Lung (tissue), 12 donors: Measurements from ENCODE around the gene TFCP2L1. TPM values are rescaled to one million over a fixed set of nuclear protein-coding genes. Genes with fewer than 3 reads are reported as not detected.

ENCODE experiments used
- ATAC-seq: fragments of 200-7000 bp; cut with Tn5 transposase; one replicate; pipeline ENCODE4 v1.9.1; 2020; ENCODE audit warnings: moderate number of reproducible peaks; ENCODE audit not compliant: insufficient read depth, low FRiP score
- DNase-seq, 3 donors: peaks; one replicate each; pipeline ENCODE4 v3.0.0-alpha.2; 2013 to 2017
- H3K27ac ChIP-seq, 2 donors: one replicate each; pipeline ENCODE4 v1.5.1; 2013; ENCODE audit warnings: mild to moderate bottlenecking in 2 of 2, moderate library complexity in 2 of 2, control low read depth in 1 of 2, inconsistent platforms in 1 of 2, low read depth in 1 of 2, low read length in 1 of 2
- H3K27me3 ChIP-seq, 3 donors: one replicate each; pipeline ENCODE4 v1.5.1; 2013; ENCODE audit warnings: low read length in 2 of 3; ENCODE audit not compliant: control insufficient read depth in 3 of 3, insufficient read depth in 3 of 3
- H3K36me3 ChIP-seq, 4 donors: one replicate each; pipeline ENCODE4 v1.5.1; 2013; ENCODE audit warnings: low read length in 4 of 4, mild to moderate bottlenecking in 1 of 4, moderate library complexity in 1 of 4; ENCODE audit not compliant: control insufficient read depth in 4 of 4, insufficient read depth in 4 of 4
- H3K4me1 ChIP-seq, 5 donors: one replicate each; pipeline ENCODE4 v1.5.1; 2013; ENCODE audit warnings: low read length in 5 of 5, mild to moderate bottlenecking in 2 of 5, moderate library complexity in 1 of 5; ENCODE audit not compliant: control insufficient read depth in 5 of 5, insufficient read depth in 5 of 5
- H3K4me3 ChIP-seq: one replicate; pipeline ENCODE4 v1.5.1; 2013; ENCODE audit warnings: mild to moderate bottlenecking, control low read depth, moderate library complexity
- H3K9ac ChIP-seq, 2 donors: one replicate each; pipeline ENCODE4 v1.5.1; 2013; ENCODE audit warnings: low read length in 2 of 2, control low read depth in 1 of 2; ENCODE audit not compliant: insufficient read depth in 1 of 2
- H3K9me3 ChIP-seq, 4 donors: one replicate each; pipeline ENCODE4 v1.5.1; 2013; ENCODE audit warnings: low read length in 3 of 4, mild to moderate bottlenecking in 1 of 4, moderate library complexity in 1 of 4; ENCODE audit not compliant: control insufficient read depth in 4 of 4, insufficient read depth in 3 of 4
- WGBS, 2 donors: extraction: QIAGEN DNeasy Blood & Tissue Kit; methylation state at CpG; one replicate each; pipeline ENCODE4 v1.1.7; 2013; 5-methylcytosine and 5-hydroxymethylcytosine counted together
- polyA plus RNA-seq, 2 donors: library from polyadenylated mRNA; stranded (reverse); fragments of 200-250 nt; gene quantifications; one replicate each; pipeline ENCODE4 v1.2.1, GENCODE V29; 2013
- total RNA-seq, 2 donors: library from RNA; depleted of rRNA in 1 of 2; stranded (reverse); fragments of >200 nt in 1 of 2; gene quantifications; one replicate each; pipeline ENCODE4 v1.2.1, GENCODE V29; 2014 to 2021
- TF ChIP-seq, protein P1 (sequence below): IDR thresholded peaks from 2 replicates; pipeline ENCODE4 v1.5.1; 2012; ENCODE audit warnings: mild to moderate bottlenecking; ENCODE audit errors: control extremely low read depth, extremely low read depth
- donor health status: control.
- donor health status: control.
- donor health status: Bipolar disorder and iron deficiency.
- donor health status: healthy.
- donor health status: DM: yes; HTN: yes; CAD: no.

Gene TFCP2L1
- total and polyA plus RNA-seq, 4 donors, result 2.8 to 36.1 (median 6.7) TPM

DNA sequence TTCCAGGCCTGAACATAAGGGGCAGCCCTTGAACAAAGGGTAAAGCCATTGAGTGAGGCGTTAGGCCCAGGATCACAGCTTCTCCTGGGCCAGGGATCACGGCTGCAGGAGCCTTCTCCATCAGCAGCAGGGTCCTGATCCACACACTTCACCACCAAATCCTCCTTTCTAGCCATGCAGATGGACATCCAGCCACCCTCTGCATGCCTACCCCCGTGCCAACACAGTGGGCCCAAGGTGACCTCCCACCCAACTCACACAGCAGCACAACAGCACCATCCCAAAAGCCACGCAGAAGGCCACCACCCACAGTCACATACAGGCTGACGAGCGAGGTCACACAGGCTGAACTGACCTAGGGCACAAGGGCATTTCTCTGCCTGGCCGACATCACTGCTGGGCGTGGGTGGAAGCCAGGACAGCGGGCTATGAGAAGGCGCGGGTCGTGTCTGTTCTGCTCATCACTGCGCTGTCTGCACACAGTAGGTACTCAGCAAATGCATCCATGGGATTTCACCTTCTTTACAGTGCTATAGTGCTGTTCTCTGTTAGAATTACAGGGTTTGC lies 31.2 kb downstream of the TFCP2L1 start:
- Histone ChIP-seq H3K36me3 (no peaks in the 10 kb centered on the region), H3K9ac (no peak overlapping the region), H3K9me3 (peaks cover 0 to 3% (median 0%) of the 10 kb centered on the region in 4 donors), H3K27ac (no peak overlapping the region), H3K27me3 (no peaks in the 10 kb centered on the region), H3K4me1 (peaks cover 0 to 1% (median 0%) of the 10 kb centered on the region in 5 donors), H3K4me3 (no peak overlapping the region)
- WGBS, 2 donors, result 92 to 97% methylated on average over 13 of the region's 13 CpGs
- TF ChIP-seq, protein P1, sequence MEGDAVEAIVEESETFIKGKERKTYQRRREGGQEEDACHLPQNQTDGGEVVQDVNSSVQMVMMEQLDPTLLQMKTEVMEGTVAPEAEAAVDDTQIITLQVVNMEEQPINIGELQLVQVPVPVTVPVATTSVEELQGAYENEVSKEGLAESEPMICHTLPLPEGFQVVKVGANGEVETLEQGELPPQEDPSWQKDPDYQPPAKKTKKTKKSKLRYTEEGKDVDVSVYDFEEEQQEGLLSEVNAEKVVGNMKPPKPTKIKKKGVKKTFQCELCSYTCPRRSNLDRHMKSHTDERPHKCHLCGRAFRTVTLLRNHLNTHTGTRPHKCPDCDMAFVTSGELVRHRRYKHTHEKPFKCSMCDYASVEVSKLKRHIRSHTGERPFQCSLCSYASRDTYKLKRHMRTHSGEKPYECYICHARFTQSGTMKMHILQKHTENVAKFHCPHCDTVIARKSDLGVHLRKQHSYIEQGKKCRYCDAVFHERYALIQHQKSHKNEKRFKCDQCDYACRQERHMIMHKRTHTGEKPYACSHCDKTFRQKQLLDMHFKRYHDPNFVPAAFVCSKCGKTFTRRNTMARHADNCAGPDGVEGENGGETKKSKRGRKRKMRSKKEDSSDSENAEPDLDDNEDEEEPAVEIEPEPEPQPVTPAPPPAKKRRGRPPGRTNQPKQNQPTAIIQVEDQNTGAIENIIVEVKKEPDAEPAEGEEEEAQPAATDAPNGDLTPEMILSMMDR, result no peak
- no peak for DNase-seq
- ATAC-seq, result no peak

DNA sequence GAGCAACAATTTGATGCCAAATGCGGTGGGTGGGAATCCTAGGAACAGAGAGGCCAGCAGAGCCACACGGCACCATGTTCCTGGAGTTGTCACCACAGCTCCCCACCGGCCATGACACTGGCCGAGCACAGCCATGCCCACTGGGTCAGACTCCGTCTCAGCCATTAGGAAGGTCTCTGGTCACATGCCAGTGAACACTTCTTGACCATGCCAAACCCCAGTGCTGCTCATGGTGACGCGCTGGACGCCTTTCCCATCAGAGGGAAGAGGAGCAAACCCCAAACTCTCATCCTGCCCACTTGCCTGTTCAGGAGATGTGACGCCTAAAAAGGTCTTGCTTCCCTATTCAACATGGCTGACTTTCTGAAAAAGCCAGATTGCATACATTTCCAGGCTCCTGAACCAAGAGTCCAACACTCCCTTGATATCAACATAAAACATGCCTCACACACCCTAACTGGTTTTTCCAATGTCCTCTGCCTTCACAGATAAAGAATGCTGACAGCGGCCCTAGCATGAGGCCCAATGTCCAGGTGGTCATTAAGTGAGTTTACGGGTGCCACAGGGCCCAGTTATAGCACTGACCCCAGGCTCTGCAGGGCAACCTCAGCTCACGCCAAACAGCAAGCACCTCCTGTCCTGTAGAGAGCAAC lies 31.9 kb downstream of the TFCP2L1 start:
- H3K27ac ChIP-seq, result no peak overlapping the region
- ATAC-seq (no peak), DNase-seq (no peak)
- 92 to 97% methylated on average over 12 of the region's 12 CpGs for WGBS, 2 donors
- no peak overlapping the region for H3K4me3 ChIP-seq
- no peaks in the 10 kb centered on the region for H3K9me3 ChIP-seq
- peaks cover 0 to 1% (median 0%) of the 10 kb centered on the region in 4 donors for H3K36me3 ChIP-seq
- no peaks in the 10 kb centered on the region for H3K4me1 ChIP-seq
- H3K9ac ChIP-seq, result no peak overlapping the region
- no peaks in the 10 kb centered on the region for H3K27me3 ChIP-seq
- TF ChIP-seq, protein P1, result no peak

DNA sequence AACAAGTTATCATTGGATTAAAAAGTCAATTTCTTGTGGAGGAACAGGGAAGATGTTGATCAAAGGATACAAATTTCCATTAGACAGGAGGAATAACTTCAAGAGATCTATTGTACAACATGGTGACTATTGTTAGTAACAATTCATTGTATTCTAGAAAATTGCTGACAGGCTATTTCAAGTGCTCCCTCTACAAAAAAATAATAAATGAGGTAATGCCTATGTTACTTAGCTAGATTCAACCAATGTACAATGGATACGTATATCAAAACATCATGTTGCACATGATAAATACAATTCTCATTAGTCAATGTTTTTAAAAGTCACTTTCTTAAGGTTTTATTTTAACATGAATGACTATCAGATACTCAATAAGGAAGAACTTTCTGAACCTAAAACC lies 33.5 kb downstream of the TFCP2L1 start:
- H3K4me3 ChIP-seq, result no peak overlapping the region
- no peak overlapping the region for H3K27ac ChIP-seq
- H3K4me1 ChIP-seq, result no peaks in the 10 kb centered on the region
- no peak for DNase-seq
- H3K9ac ChIP-seq, result no peak overlapping the region
- TF ChIP-seq, protein P1, result no peak
- H3K36me3 ChIP-seq, result peaks cover 0 to 1% (median 0%) of the 10 kb centered on the region in 4 donors
- no peak for ATAC-seq
- H3K9me3 ChIP-seq, result no peaks in the 10 kb centered on the region
- WGBS, 2 donors, result 83 to 93% methylated on average over 1 of the region's 1 CpG
- no peaks in the 10 kb centered on the region for H3K27me3 ChIP-seq
